Measurements from ENCODE around the gene SUSD6.
"Not testable (repeated sequence)": the region's sequence is repeated elsewhere in the genome, so short reads cannot be mapped to it uniquely, and the experiment has no call there.

SUSD6 gene

GRCh38 chr14:69696633-69697557 lies 85.5 kb downstream of the SUSD6 start:
- no peak for DNase-seq

GRCh38 chr14:69698572-69698971 lies 87.2 kb downstream of the SUSD6 start:
- DNase-seq, result no peak

GRCh38 chr14:69699243-69699642 lies 87.8 kb downstream of the SUSD6 start:
- DNase-seq, result not testable (repeated sequence)

- DNase-seq, result no peak
Measured at GRCh38 chr14:69699748-69700303, 88.4 kb downstream of the SUSD6 start.

- no peak for DNase-seq
Measured at GRCh38 chr14:69700575-69700974, 89.2 kb downstream of the SUSD6 start.

GRCh38 chr14:69701291-69701690 lies 89.9 kb downstream of the SUSD6 start:
- DNase-seq, result no peak

- DNase-seq, result no peak
Measured at GRCh38 chr14:69701857-69702256, 90.5 kb downstream of the SUSD6 start.

- DNase-seq, result no peak
Measured at GRCh38 chr14:69703047-69704039, 91.9 kb downstream of the SUSD6 start.

- no peak for DNase-seq
Measured at GRCh38 chr14:69704319-69704718, 92.9 kb downstream of the SUSD6 start.

- no peak for DNase-seq
Measured at GRCh38 chr14:69705706-69706105, 94.3 kb downstream of the SUSD6 start.

- DNase-seq, result no peak
Measured at GRCh38 chr14:69708049-69708448, 96.7 kb downstream of the SUSD6 start.

- DNase-seq, result no peak
Measured at GRCh38 chr14:69708586-69709560, 97.5 kb downstream of the SUSD6 start.

- no peak for DNase-seq
Measured at GRCh38 chr14:69710378-69710777, 99.0 kb downstream of the SUSD6 start.

GRCh38 chr14:69711065-69711464 lies 99.7 kb downstream of the SUSD6 start:
- no peak for DNase-seq

- no peak for DNase-seq
Measured at GRCh38 chr14:69711477-69711876, 100.1 kb downstream of the SUSD6 start.

- DNase-seq, result no peak
Measured at GRCh38 chr14:69711881-69712560, 100.6 kb downstream of the SUSD6 start.

- no peak for DNase-seq
Measured at GRCh38 chr14:69712599-69713088, 101.2 kb downstream of the SUSD6 start.

GRCh38 chr14:69713209-69713781 lies 101.9 kb downstream of the SUSD6 start:
- DNase-seq, result no peak

GRCh38 chr14:69713993-69714679 lies 102.7 kb downstream of the SUSD6 start:
- no peak for DNase-seq

All from kidney glomerular epithelial cell (primary cell).